Breast epithelium (tissue), 3 donors: ENCODE results near the gene MAP7.

Experiments
- POLR2A ChIP-seq: fragments of 450-650 bp; IDR thresholded peaks from one replicate; pipeline ENCODE4 v1.6.1; 2016; ENCODE audit warnings: antibody characterized with exemption, mild to moderate bottlenecking, moderate library complexity
- TF ChIP-seq, protein P1 (sequence below), 3 donors: fragments of 450-650 bp; IDR thresholded peaks; one replicate each; pipeline ENCODE4 v1.5.1; 2016 to 2017; ENCODE audit warnings: antibody characterized with exemption in 3 of 3, mild to moderate bottlenecking in 3 of 3, moderate library complexity in 3 of 3

GRCh38 chr6:136547871-136548270, 2.4 kb downstream of the MAP7 start:
- TF ChIP-seq, protein P1, sequence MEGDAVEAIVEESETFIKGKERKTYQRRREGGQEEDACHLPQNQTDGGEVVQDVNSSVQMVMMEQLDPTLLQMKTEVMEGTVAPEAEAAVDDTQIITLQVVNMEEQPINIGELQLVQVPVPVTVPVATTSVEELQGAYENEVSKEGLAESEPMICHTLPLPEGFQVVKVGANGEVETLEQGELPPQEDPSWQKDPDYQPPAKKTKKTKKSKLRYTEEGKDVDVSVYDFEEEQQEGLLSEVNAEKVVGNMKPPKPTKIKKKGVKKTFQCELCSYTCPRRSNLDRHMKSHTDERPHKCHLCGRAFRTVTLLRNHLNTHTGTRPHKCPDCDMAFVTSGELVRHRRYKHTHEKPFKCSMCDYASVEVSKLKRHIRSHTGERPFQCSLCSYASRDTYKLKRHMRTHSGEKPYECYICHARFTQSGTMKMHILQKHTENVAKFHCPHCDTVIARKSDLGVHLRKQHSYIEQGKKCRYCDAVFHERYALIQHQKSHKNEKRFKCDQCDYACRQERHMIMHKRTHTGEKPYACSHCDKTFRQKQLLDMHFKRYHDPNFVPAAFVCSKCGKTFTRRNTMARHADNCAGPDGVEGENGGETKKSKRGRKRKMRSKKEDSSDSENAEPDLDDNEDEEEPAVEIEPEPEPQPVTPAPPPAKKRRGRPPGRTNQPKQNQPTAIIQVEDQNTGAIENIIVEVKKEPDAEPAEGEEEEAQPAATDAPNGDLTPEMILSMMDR (IDR thresholded peaks at IDR 0.05), result no peak
- no peak for TF ChIP-seq POLR2A
